Activated CD4-positive, alpha-beta memory T cell treated with anti-CD3 and anti-CD28 coated beads for 36 hours (primary cell): ENCODE measurements around the gene ZNF341. TPM values are rescaled to one million over a fixed set of nuclear protein-coding genes. Genes with fewer than 3 reads are reported as not detected.
A peak's percentile ranks its signal among the peaks of the same experiment; 100 is the strongest.

Experiments
- CTCF ChIA-PET: fragments of 350-600 bp; sonication (Branson Sonifier 250); formaldehyde crosslinking; loops from one replicate; lab custom pipeline; 2021; ENCODE audit warnings: antibody characterized with exemption, inconsistent platforms; lab: Charles Lee
- POLR2A ChIA-PET: fragments of 350-600 bp; sonication (Branson Sonifier 250); formaldehyde crosslinking; loops from one replicate; lab custom pipeline; 2021; ENCODE audit warnings: antibody characterized with exemption; lab: Charles Lee
- DNase-seq: peaks from one replicate; pipeline ENCODE4 v3.0.0-alpha.2; 2020
- H3K27ac Mint-ChIP-seq: one replicate; pipeline ENCODE4 v1.8.0; 2021; ENCODE audit warnings: mixed read lengths
- H3K27me3 Mint-ChIP-seq: one replicate; pipeline ENCODE4 v1.8.0; 2021; ENCODE audit warnings: mixed read lengths
- H3K36me3 Mint-ChIP-seq: one replicate; pipeline ENCODE4 v1.8.0; 2021; ENCODE audit warnings: mixed read lengths
- H3K4me1 Mint-ChIP-seq: one replicate; pipeline ENCODE4 v1.8.0; 2021; ENCODE audit warnings: low read depth, mixed read lengths
- H3K4me3 Mint-ChIP-seq: one replicate; pipeline ENCODE4 v1.8.0; 2021; ENCODE audit warnings: mild to moderate bottlenecking, mixed read lengths
- H3K9me3 Mint-ChIP-seq: one replicate; pipeline ENCODE4 v1.8.0; 2021; ENCODE audit warnings: mixed read lengths
- intact Hi-C: fragments of 100-400 bp; cut with micrococcal nuclease; formaldehyde crosslinking; loops from one replicate; pipeline ENCODE4 v1.15.1; 2023
- total RNA-seq, 2 experiments: library from RNA; stranded (reverse); gene quantifications; one replicate each; pipeline ENCODE4 v1.2.3, GENCODE V29; 2021

The ZNF341 gene
- total RNA-seq, 2 experiments from 2014 or later = 5.9 TPM

GRCh38 chr20:33810259-33810658 lies 78.5 kb downstream of the ZNF341 start:
- peaks cover 31% of the 10 kb centered on the region for H3K4me1 Mint-ChIP-seq
- H3K36me3 Mint-ChIP-seq = peaks cover 19% of the 10 kb centered on the region
- ChIA-PET CTCF (interaction anchor here (0.8 to 3.3 kb wide), 4 partner anchors 18 to 303 kb away, joined by 3 to 14 read pairs (median 8); partner anchors contain the start of genes EIF2S2 and ZNF341), POLR2A (interaction anchor here (0.7 to 3.7 kb wide), 4 partner anchors 9 to 302 kb away, joined by 3 to 17 read pairs (median 5); partner anchors contain the start of genes EIF2S2 and RALY)
- intact Hi-C loops = loop anchor here (2.0 kb wide), 1 partner anchor 89 kb away; the partner anchor contains the start of gene PXMP4
- H3K4me3 Mint-ChIP-seq = no peak overlapping the region
- no peaks in the 10 kb centered on the region for H3K9me3 Mint-ChIP-seq
- no peaks in the 10 kb centered on the region for H3K27me3 Mint-ChIP-seq
- no peak overlapping the region for H3K27ac Mint-ChIP-seq
- DNase-seq = no peak

GRCh38 chr20:33810885-33811775 lies 79.3 kb downstream of the ZNF341 start, which contains the start of gene CHMP4B:
Gene CHMP4B, plus strand, starts transcription at chr20:33811348. Its CDS starts 121 bp downstream, at chr20:33811469.
- Mint-ChIP-seq H3K36me3 (peaks cover 24% of the 10 kb centered on the region), H3K4me3 (peak within 1 kb of the TSS; percentile 98), H3K4me1 (peaks cover 40% of the 10 kb centered on the region), H3K27ac (peak within 1 kb of the TSS; percentile 91), H3K27me3 (no peaks in the 10 kb centered on the region), H3K9me3 (no peaks in the 10 kb centered on the region)
- CTCF ChIA-PET = interaction anchor here (0.6 to 3.3 kb wide), 7 partner anchors 9 to 302 kb away, joined by 3 to 14 read pairs (median 4); partner anchors contain the start of genes EIF2S2 and ZNF341
- POLR2A ChIA-PET = interaction anchor here (0.6 to 3.7 kb wide), 6 partner anchors 8 to 367 kb away, joined by 3 to 17 read pairs (median 4); partner anchors contain the start of genes EIF2S2, RALY and SNTA1
- intact Hi-C loops = loop anchor here (1.0 to 2.0 kb wide), 5 partner anchors 90 to 492 kb away; partner anchors contain the start of genes AHCY, E2F1, EIF2S2 and PXMP4
- DNase-seq = peak; percentile 99

- Mint-ChIP-seq H3K4me1 (peaks cover 44% of the 10 kb centered on the region), H3K27ac (peak overlapping the region; percentile 91), H3K9me3 (no peaks in the 10 kb centered on the region), H3K27me3 (no peaks in the 10 kb centered on the region), H3K4me3 (peak overlapping the region; percentile 98), H3K36me3 (peaks cover 24% of the 10 kb centered on the region)
- peak; percentile 25 for DNase-seq
- intact Hi-C loops = loop anchor here (1.0 to 2.0 kb wide), 5 partner anchors 91 to 492 kb away; partner anchors contain the start of genes AHCY, E2F1, EIF2S2 and PXMP4
- ChIA-PET CTCF (interaction anchor here (0.8 to 3.3 kb wide), 5 partner anchors 9 to 301 kb away, joined by 3 to 14 read pairs (median 4); partner anchors contain the start of gene EIF2S2), POLR2A (interaction anchor here (0.6 to 3.7 kb wide), 5 partner anchors 8 to 368 kb away, joined by 3 to 17 read pairs (median 4); partner anchors contain the start of genes EIF2S2, RALY and SNTA1)
Measured at GRCh38 chr20:33811776-33812151, 80.0 kb downstream of the ZNF341 start.

- no peaks in the 10 kb centered on the region for H3K27me3 Mint-ChIP-seq
- peaks cover 24% of the 10 kb centered on the region for H3K36me3 Mint-ChIP-seq
- ChIA-PET POLR2A (interaction anchor here (3.7 kb wide), 1 partner anchor 300 kb away, joined by 17 read pairs; the partner anchor contains the start of gene EIF2S2), CTCF (interaction anchor here (0.8 to 3.3 kb wide), 4 partner anchors 8 to 301 kb away, joined by 3 to 14 read pairs (median 7); partner anchors contain the start of gene EIF2S2)
- peak; percentile 68 for DNase-seq
- H3K27ac Mint-ChIP-seq = peak overlapping the region; percentile 91
- peaks cover 46% of the 10 kb centered on the region for H3K4me1 Mint-ChIP-seq
- no peaks in the 10 kb centered on the region for H3K9me3 Mint-ChIP-seq
- intact Hi-C loops = no loop called here
- peak overlapping the region; percentile 98 for H3K4me3 Mint-ChIP-seq
Measured at GRCh38 chr20:33812152-33812849, 80.5 kb downstream of the ZNF341 start.

DNA sequence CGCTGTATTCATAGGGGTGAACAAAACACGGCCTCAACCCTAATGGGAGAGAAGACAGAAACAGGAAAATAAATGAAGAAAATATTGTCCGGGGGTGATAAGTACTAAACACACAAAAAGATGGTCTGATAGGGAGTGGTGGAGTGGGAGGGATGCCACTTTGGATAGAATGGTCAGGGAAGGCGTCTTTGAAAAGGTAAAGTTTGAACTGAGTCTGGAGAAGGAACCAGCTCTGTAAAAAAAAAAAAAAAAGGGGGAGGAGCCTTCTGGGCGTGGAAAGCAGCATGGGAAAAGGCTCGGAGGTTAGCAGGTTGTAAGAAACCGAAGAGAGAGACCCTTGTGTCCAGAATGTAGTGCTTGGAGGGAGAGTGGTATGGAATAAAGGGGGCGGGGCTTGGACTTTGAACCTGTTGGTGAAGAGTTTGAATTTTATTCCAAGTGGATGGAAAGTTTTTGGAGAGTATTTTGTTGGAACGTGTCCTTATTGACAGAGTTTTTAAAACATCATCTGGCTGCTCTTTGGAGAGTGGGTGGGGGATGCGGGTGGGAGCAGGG lies 81.2 kb downstream of the ZNF341 start:
- CTCF ChIA-PET = interaction anchor here (3.3 kb wide), 1 partner anchor 300 kb away, joined by 10 read pairs; the partner anchor contains the start of gene EIF2S2
- DNase-seq = no peak
- Mint-ChIP-seq H3K4me3 (peak overlapping the region; percentile 98), H3K9me3 (no peaks in the 10 kb centered on the region), H3K27me3 (no peaks in the 10 kb centered on the region), H3K27ac (peak overlapping the region; percentile 91), H3K4me1 (peaks cover 53% of the 10 kb centered on the region), H3K36me3 (peaks cover 24% of the 10 kb centered on the region)
- POLR2A ChIA-PET = interaction anchor here (3.7 kb wide), 1 partner anchor 299 kb away, joined by 17 read pairs; the partner anchor contains the start of gene EIF2S2
- intact Hi-C loops = no loop called here

- intact Hi-C loops = no loop called here
- DNase-seq = peak; percentile 51
- peak overlapping the region; percentile 98 for H3K4me3 Mint-ChIP-seq
- H3K27me3 Mint-ChIP-seq = no peaks in the 10 kb centered on the region
- ChIA-PET POLR2A (no interaction called here), CTCF (interaction anchor here (1.7 kb wide), 1 partner anchor 22 kb away, joined by 5 read pairs; no protein-coding TSS in a partner anchor)
- H3K9me3 Mint-ChIP-seq = no peaks in the 10 kb centered on the region
- H3K4me1 Mint-ChIP-seq = peaks cover 60% of the 10 kb centered on the region
- H3K36me3 Mint-ChIP-seq = peaks cover 24% of the 10 kb centered on the region
- H3K27ac Mint-ChIP-seq = peak overlapping the region; percentile 39
Measured at GRCh38 chr20:33814238-33814712, 82.5 kb downstream of the ZNF341 start.

DNA sequence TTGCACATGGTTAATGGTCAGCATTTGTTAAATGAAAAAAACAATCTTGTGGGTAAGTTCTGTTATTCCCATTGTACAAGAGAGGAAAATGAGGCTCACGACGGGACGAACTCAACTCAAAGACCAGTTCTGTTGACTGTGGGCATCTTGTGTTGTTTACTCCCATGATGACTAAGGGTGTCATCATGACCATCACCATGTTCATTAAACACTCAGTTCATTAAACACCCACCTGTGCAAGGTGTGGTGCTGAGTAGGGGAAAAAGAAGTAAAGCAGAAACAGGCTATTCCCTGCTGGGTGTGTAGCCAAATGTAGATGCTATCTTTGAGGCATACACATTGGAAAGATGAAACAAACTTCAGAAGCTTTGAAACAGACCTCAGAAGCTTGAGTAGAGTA lies 83.9 kb downstream of the ZNF341 start:
- no peak for DNase-seq
- ChIA-PET CTCF (interaction anchor here (1.2 to 1.7 kb wide), 2 partner anchors 23 to 99 kb away, joined by 3 to 5 read pairs; no protein-coding TSS in a partner anchor), POLR2A (interaction anchor here (0.8 kb wide), 1 partner anchor 294 kb away, joined by 4 read pairs; no protein-coding TSS in a partner anchor)
- Mint-ChIP-seq H3K4me3 (no peak overlapping the region), H3K36me3 (peaks cover 27% of the 10 kb centered on the region), H3K27me3 (no peaks in the 10 kb centered on the region), H3K9me3 (no peaks in the 10 kb centered on the region), H3K27ac (no peak overlapping the region), H3K4me1 (peaks cover 68% of the 10 kb centered on the region)
- intact Hi-C loops = no loop called here

- intact Hi-C loops = no loop called here
- no peaks in the 10 kb centered on the region for H3K27me3 Mint-ChIP-seq
Measured at GRCh38 chr20:33816191-33816590, 84.4 kb downstream of the ZNF341 start.

DNA sequence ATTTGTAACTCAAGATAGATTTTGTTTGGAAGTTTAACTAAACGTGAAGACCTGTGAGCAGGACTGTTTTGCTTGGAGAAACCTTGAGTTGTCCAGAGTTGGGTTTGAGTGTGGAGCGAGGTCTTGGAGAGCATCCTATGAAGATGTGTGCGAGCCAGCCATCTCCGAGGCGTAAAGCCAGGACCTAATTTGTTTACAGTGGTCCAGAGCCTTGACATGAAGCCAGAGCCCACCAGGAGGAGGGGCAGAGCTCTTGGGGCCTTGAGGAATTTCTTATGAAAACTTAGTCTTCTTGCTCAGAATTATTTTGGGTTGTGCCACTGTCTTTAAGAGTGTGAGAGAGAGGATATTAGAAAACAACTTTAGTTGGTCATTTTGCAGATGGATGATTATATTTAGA lies 85.6 kb downstream of the ZNF341 start:
- Mint-ChIP-seq H3K27ac (no peak overlapping the region), H3K4me3 (no peak overlapping the region), H3K4me1 (peaks cover 70% of the 10 kb centered on the region), H3K9me3 (no peaks in the 10 kb centered on the region), H3K36me3 (peaks cover 19% of the 10 kb centered on the region), H3K27me3 (no peaks in the 10 kb centered on the region)
- ChIA-PET POLR2A (interaction anchor here (0.6 kb wide), 1 partner anchor 182 kb away, joined by 6 read pairs; no protein-coding TSS in a partner anchor), CTCF (interaction anchor here (2.5 kb wide), 1 partner anchor 25 kb away, joined by 7 read pairs; no protein-coding TSS in a partner anchor)
- intact Hi-C loops = no loop called here
- DNase-seq = no peak

More at GRCh38 chr20:33816191-33816590, 84.4 kb downstream of the ZNF341 start:
- ChIA-PET CTCF (interaction anchor here (1.2 kb wide), 1 partner anchor 99 kb away, joined by 3 read pairs; no protein-coding TSS in a partner anchor), POLR2A (no interaction called here)
- no peak for DNase-seq
- H3K9me3 Mint-ChIP-seq = no peaks in the 10 kb centered on the region
- H3K36me3 Mint-ChIP-seq = peaks cover 27% of the 10 kb centered on the region
- peaks cover 68% of the 10 kb centered on the region for H3K4me1 Mint-ChIP-seq
- H3K27ac Mint-ChIP-seq = no peak overlapping the region
- no peak overlapping the region for H3K4me3 Mint-ChIP-seq

DNA sequence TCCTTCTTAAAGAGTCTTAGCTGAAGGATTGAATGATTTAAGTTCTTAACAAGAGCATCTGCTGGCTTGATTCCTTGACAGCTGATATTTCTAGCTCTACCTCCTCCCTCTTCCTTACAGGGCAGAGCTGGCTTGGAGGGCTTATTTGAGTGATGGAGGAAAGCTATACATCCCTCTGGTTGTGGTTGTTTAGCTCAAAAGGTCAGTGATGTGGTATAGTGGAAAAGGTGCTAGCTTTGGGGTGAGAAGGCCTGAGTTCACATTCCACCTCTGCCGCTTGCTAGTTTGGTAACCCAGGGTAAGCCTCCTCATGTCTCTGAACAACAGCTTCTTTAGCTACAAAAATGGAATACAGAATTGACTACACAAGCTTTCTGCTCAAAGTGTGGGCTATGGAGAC lies 87.7 kb downstream of the ZNF341 start:
- Mint-ChIP-seq H3K27me3 (no peaks in the 10 kb centered on the region), H3K4me3 (no peak overlapping the region), H3K27ac (no peak overlapping the region), H3K4me1 (peaks cover 59% of the 10 kb centered on the region), H3K9me3 (no peaks in the 10 kb centered on the region), H3K36me3 (peaks cover 11% of the 10 kb centered on the region)
- no peak for DNase-seq
- intact Hi-C loops = no loop called here
- POLR2A ChIA-PET = interaction anchor here (0.9 kb wide), 1 partner anchor 9 kb away, joined by 4 read pairs; the partner anchor contains the start of gene CHMP4B
- CTCF ChIA-PET = interaction anchor here (1.5 to 2.5 kb wide), 4 partner anchors 27 to 98 kb away, joined by 3 to 7 read pairs (median 5); no protein-coding TSS in a partner anchor
